Keratinocyte (primary cell): ENCODE measurements around the gene SLAMF8. TPM values are rescaled to one million over a fixed set of nuclear protein-coding genes. Genes with fewer than 3 reads are reported as not detected.

Experiments
- DNase-seq: peaks from one replicate; pipeline ENCODE4 v3.0.0-alpha.2; 2011; ENCODE audit warnings: low read depth, missing footprints, low spot score
- FAIRE-seq: peaks from 2 replicates; lab custom pipeline; 2011; peaks lifted over from hg19 to GRCh38; lab: Jason Lieb, UNC
- H2AFZ ChIP-seq: 2 replicates; pipeline ENCODE4 v1.6.0; 2012; ENCODE audit warnings: low read length, control low read depth, inconsistent platforms; ENCODE audit not compliant: control insufficient read depth
- H3K27ac ChIP-seq: 2 replicates; pipeline ENCODE4 v1.5.1; 2011; ENCODE audit warnings: low read length; ENCODE audit not compliant: control insufficient read depth, insufficient read depth
- H3K27me3 ChIP-seq: 3 replicates; pipeline ENCODE4 v1.6.0; 2011; ENCODE audit warnings: low read length; ENCODE audit not compliant: control insufficient read depth, insufficient read depth; ENCODE audit errors: extremely low read depth
- H3K36me3 ChIP-seq, 2 experiments: 2 replicates in 1 of 2; 3 replicates in 1 of 2; pipeline ENCODE4 v1.5.1; 2011; ENCODE audit warnings: low read length in 2 of 2, mild to moderate bottlenecking in 1 of 2; ENCODE audit not compliant: control insufficient read depth in 2 of 2, insufficient read depth in 2 of 2; ENCODE audit errors: extremely low read depth in 1 of 2
- H3K4me1 ChIP-seq: 3 replicates; pipeline ENCODE4 v1.5.1; 2011; ENCODE audit warnings: low read length; ENCODE audit not compliant: control insufficient read depth, insufficient read depth; ENCODE audit errors: extremely low read depth
- H3K4me2 ChIP-seq: 3 replicates; pipeline ENCODE4 v1.6.0; 2011; ENCODE audit warnings: low read depth, low read length; ENCODE audit not compliant: control insufficient read depth, insufficient read depth; ENCODE audit errors: extremely low read depth
- H3K4me3 ChIP-seq, 3 experiments: fragments of 200-600 bp in 1 of 3; sonication (generic) in 1 of 3; 2 replicates in 2 of 3; 3 replicates in 1 of 3; pipeline ENCODE4 v1.5.1; 2011 to 2016; ENCODE audit warnings: low read length in 3 of 3, mild to moderate bottlenecking in 3 of 3, control low read depth in 2 of 3, inconsistent platforms in 1 of 3, low read depth in 1 of 3, mixed read lengths in 1 of 3, mixed run types in 1 of 3, moderate library complexity in 1 of 3; ENCODE audit not compliant: control insufficient read depth in 2 of 3, insufficient read depth in 2 of 3; ENCODE audit errors: extremely low read depth in 1 of 3
- H3K79me2 ChIP-seq: 2 replicates; pipeline ENCODE4 v1.6.0; 2012; ENCODE audit warnings: low read length; ENCODE audit not compliant: control insufficient read depth, insufficient read depth
- H3K9ac ChIP-seq: 3 replicates; pipeline ENCODE4 v1.6.0; 2011; ENCODE audit warnings: low read length; ENCODE audit not compliant: control insufficient read depth, insufficient read depth; ENCODE audit errors: extremely low read depth
- H3K9me1 ChIP-seq: 3 replicates; pipeline ENCODE4 v1.6.0; 2011; ENCODE audit warnings: low read length; ENCODE audit not compliant: control insufficient read depth, insufficient read depth; ENCODE audit errors: extremely low read depth
- H3K9me3 ChIP-seq: 2 replicates; pipeline ENCODE4 v1.5.1; 2012; ENCODE audit warnings: low read depth, low read length; ENCODE audit not compliant: control insufficient read depth
- H4K20me1 ChIP-seq: 3 replicates; pipeline ENCODE4 v1.6.0; 2011; ENCODE audit warnings: low read length; ENCODE audit not compliant: control insufficient read depth, insufficient read depth; ENCODE audit errors: extremely low read depth
- EZH2 ChIP-seq: IDR thresholded peaks from one replicate; pipeline ENCODE4 v1.6.1; 2012; ENCODE audit warnings: inconsistent platforms, mild to moderate bottlenecking, low read length, moderate library complexity
- dilution Hi-C: fragments of 300-500 bp; cut with MboI; formaldehyde crosslinking; loops from one replicate; pipeline ENCODE4 v1.7.0; 2020; ENCODE audit warnings: low sequenced_read_pairs; ENCODE audit not compliant: extremely low pct_ligation_motif_present
- polyA plus RNA-seq, 5 experiments: library from polyadenylated mRNA; depleted of rRNA in 3 of 5; stranded (reverse) in 3 of 5; stranded (forward) in 1 of 5; unstranded in 1 of 5; fragments of >200 nt; gene quantifications; 1 replicate in 1 of 5; 2 replicates in 3 of 5; 3 replicates in 1 of 5; pipeline versions ENCODE4 v1.2.1 to v1.2.3, GENCODE V29; 2011 to 2012; ENCODE audit warnings: missing spikeins in 2 of 5, low read depth in 1 of 5, low replicate concordance in 1 of 5
- TF ChIP-seq, protein P1 (sequence below), 3 experiments: IDR thresholded peaks in 1 of 3; conservative IDR thresholded peaks in 1 of 3; optimal IDR thresholded peaks in 1 of 3; 2 replicates in 2 of 3; 3 replicates in 1 of 3; pipeline versions ENCODE3 to v1.5.1; 2011; ENCODE audit warnings: low read length in 3 of 3, mild to moderate bottlenecking in 3 of 3, moderate library complexity in 2 of 3, control low read depth in 1 of 3, inconsistent platforms in 1 of 3; ENCODE audit not compliant: insufficient read depth in 2 of 3; ENCODE audit errors: extremely low read depth in 1 of 3

The SLAMF8 gene
- polyA plus RNA-seq, 1 donor (not counting 4 experiments of a cell fraction or from before 2014, with no cell fraction given): not detected

DNA sequence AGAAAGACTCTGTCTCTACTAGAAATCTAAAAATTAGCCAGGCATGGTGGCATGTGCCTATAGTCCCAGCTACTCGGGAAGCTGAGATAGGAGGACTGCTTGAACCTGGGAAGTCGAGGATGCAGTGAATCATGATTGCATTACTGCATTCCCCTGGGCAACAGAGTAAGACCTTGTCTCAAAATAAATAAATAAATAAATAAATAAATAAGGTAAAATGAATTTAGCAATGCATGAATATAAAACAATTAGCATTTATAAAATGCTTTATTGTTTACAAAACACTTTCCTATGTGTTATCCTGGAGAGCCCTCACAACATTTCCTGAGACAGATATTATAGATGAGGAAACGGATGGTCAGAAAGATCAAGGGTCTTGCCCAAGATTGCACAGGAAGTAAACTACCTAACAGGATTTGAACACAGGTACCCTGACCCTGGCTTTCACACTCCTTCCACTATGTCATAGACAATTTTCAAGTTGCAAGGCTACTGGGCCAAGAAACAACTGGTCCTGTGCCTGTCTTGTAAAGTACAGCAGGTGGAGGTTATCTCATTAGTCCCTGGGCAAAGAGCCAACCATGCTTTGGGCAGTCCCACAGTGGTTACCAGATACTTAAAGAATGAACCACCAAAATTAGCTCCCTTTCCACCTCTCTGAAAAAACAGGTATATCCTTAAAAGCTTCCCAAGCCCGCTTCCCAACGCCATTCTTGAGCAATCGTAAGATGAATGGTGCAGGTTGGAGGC, 51.2 kb downstream of the SLAMF8 start:
- dilution Hi-C loops: no loop called here
- no peak overlapping the region for H2AFZ ChIP-seq
- DNase-seq (no peak), FAIRE-seq (no peak)
- no peaks in the 10 kb centered on the region for H3K9me1 ChIP-seq
- H3K9me3 ChIP-seq: no peaks in the 10 kb centered on the region
- no peaks in the 10 kb centered on the region for H3K27me3 ChIP-seq
- peaks cover 43% of the 10 kb centered on the region for H3K4me1 ChIP-seq
- H3K27ac ChIP-seq: no peak overlapping the region
- no peak overlapping the region for H3K9ac ChIP-seq
- H3K4me2 ChIP-seq: no peak overlapping the region
- H3K4me3 ChIP-seq: no peak overlapping the region
- no peaks in the 10 kb centered on the region for H3K79me2 ChIP-seq
- H4K20me1 ChIP-seq: no peaks in the 10 kb centered on the region
- no peaks in the 10 kb centered on the region for H3K36me3 ChIP-seq
- TF ChIP-seq EZH2: no peak
- TF ChIP-seq, protein P1, sequence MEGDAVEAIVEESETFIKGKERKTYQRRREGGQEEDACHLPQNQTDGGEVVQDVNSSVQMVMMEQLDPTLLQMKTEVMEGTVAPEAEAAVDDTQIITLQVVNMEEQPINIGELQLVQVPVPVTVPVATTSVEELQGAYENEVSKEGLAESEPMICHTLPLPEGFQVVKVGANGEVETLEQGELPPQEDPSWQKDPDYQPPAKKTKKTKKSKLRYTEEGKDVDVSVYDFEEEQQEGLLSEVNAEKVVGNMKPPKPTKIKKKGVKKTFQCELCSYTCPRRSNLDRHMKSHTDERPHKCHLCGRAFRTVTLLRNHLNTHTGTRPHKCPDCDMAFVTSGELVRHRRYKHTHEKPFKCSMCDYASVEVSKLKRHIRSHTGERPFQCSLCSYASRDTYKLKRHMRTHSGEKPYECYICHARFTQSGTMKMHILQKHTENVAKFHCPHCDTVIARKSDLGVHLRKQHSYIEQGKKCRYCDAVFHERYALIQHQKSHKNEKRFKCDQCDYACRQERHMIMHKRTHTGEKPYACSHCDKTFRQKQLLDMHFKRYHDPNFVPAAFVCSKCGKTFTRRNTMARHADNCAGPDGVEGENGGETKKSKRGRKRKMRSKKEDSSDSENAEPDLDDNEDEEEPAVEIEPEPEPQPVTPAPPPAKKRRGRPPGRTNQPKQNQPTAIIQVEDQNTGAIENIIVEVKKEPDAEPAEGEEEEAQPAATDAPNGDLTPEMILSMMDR (optimal IDR thresholded peaks at IDR 0.05 in 1 of 3, IDR thresholded peaks at IDR 0.05 in 1 of 3, conservative IDR thresholded peaks at IDR 0.05 in 1 of 3; ENCODE audit: extremely low read depth in 1 of 3, insufficient read depth in 2 of 3, low read length in 3 of 3): no peak

DNA sequence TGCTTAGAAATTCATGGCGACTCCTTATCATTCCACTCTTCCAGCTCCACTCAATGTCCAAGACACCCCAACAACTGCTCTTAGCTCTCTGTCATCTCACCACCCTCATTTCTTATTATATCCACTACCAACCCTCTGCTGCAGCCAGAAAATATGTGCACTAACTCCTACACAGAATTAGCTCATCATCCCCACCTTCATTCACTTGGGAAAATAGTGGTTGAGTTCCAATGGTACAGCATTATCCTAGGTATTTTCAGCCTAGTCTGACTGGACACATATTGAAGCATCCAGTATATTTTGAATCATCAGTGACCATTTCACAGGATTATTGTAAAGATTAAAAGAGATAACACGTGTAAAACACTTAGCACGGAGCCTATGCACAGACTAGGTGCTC, 52.5 kb downstream of the SLAMF8 start:
- no peak overlapping the region for H3K9ac ChIP-seq
- dilution Hi-C loops: no loop called here
- H3K27me3 ChIP-seq: no peaks in the 10 kb centered on the region
- no peak overlapping the region for H2AFZ ChIP-seq
- FAIRE-seq (no peak), DNase-seq (no peak)
- H4K20me1 ChIP-seq: no peaks in the 10 kb centered on the region
- H3K4me2 ChIP-seq: no peak overlapping the region
- H3K4me3 ChIP-seq: no peak overlapping the region
- H3K36me3 ChIP-seq: no peaks in the 10 kb centered on the region
- H3K9me1 ChIP-seq: no peaks in the 10 kb centered on the region
- H3K27ac ChIP-seq: no peak overlapping the region
- TF ChIP-seq, protein P1 (optimal IDR thresholded peaks at IDR 0.05 in 1 of 3, IDR thresholded peaks at IDR 0.05 in 1 of 3, conservative IDR thresholded peaks at IDR 0.05 in 1 of 3; ENCODE audit: extremely low read depth in 1 of 3, insufficient read depth in 2 of 3, low read length in 3 of 3): no peak
- no peak for TF ChIP-seq EZH2
- H3K79me2 ChIP-seq: no peaks in the 10 kb centered on the region
- peaks cover 39% of the 10 kb centered on the region for H3K4me1 ChIP-seq
- no peaks in the 10 kb centered on the region for H3K9me3 ChIP-seq
